CD14-positive monocyte (primary cell): ENCODE data around the gene KRTAP4-8. TPM values are rescaled to one million over a fixed set of nuclear protein-coding genes. Genes with fewer than 3 reads are reported as not detected.

Experiments
- DNase-seq, 3 donors: peaks; one replicate each; pipeline ENCODE4 v3.0.0-alpha.2; 2011 to 2022
- H2AFZ ChIP-seq: 2 replicates; pipeline ENCODE4 v1.6.0; 2012; ENCODE audit warnings: mild to moderate bottlenecking, low read depth, low read length, inconsistent platforms; ENCODE audit not compliant: insufficient read depth, poor library complexity, severe bottlenecking
- H3K27ac ChIP-seq, 2 donors: 1 replicate in 1 of 2; 2 replicates in 1 of 2; pipeline ENCODE4 v1.5.1; 2012 to 2013; ENCODE audit warnings: low read length in 2 of 2, control low read depth in 1 of 2, inconsistent platforms in 1 of 2, low read depth in 1 of 2, mild to moderate bottlenecking in 1 of 2
- H3K27me3 ChIP-seq, 2 donors: one replicate each; pipeline versions ENCODE4 v1.6.0 to v1.6.1; 2011 to 2013; ENCODE audit warnings: low read length in 2 of 2; ENCODE audit not compliant: control insufficient read depth in 2 of 2, insufficient read depth in 2 of 2
- H3K36me3 ChIP-seq, 2 donors: replicated peaks in 1 of 2; 1 replicate in 1 of 2; 2 replicates in 1 of 2; pipeline versions ENCODE4 v1.5.1 to v1.6.1; 2012 to 2013; ENCODE audit warnings: low read length in 2 of 2, control low read depth in 1 of 2, inconsistent platforms in 1 of 2, mild to moderate bottlenecking in 1 of 2; ENCODE audit not compliant: insufficient read depth in 2 of 2, control insufficient read depth in 1 of 2
- H3K4me1 ChIP-seq, 2 donors: 1 replicate in 1 of 2; 2 replicates in 1 of 2; pipeline versions ENCODE4 v1.5.1 to v1.6.1; 2012 to 2013; ENCODE audit warnings: low read length in 2 of 2, control low read depth in 1 of 2, inconsistent platforms in 1 of 2, mild to moderate bottlenecking in 1 of 2, moderate library complexity in 1 of 2; ENCODE audit not compliant: insufficient read depth in 2 of 2, control insufficient read depth in 1 of 2
- H3K4me2 ChIP-seq: replicated peaks from 2 replicates; pipeline ENCODE3; 2012; ENCODE audit warnings: low read length, moderate library complexity, mild to moderate bottlenecking; ENCODE audit not compliant: poor library complexity, severe bottlenecking; ENCODE audit errors: extremely low read depth
- H3K4me3 ChIP-seq, 3 experiments: fragments of 200-600 bp in 1 of 3; sonication (generic) in 1 of 3; replicated peaks in 1 of 3; 1 replicate in 2 of 3; 2 replicates in 1 of 3; pipeline ENCODE4 v1.5.1; 2011 to 2013; ENCODE audit warnings: low read length in 3 of 3, mild to moderate bottlenecking in 3 of 3, control low read depth in 2 of 3, low read depth in 2 of 3, inconsistent platforms in 1 of 3, moderate library complexity in 1 of 3
- H3K79me2 ChIP-seq: 2 replicates; pipeline ENCODE4 v1.6.0; 2012; ENCODE audit warnings: mild to moderate bottlenecking, control low read depth, inconsistent platforms, low read length, moderate library complexity; ENCODE audit not compliant: insufficient read depth
- H3K9ac ChIP-seq: 2 replicates; pipeline ENCODE4 v1.6.0; 2017; ENCODE audit warnings: low read length, mild to moderate bottlenecking; ENCODE audit not compliant: insufficient read depth, poor library complexity, severe bottlenecking
- H3K9me3 ChIP-seq, 2 donors: replicated peaks in 1 of 2; 1 replicate in 1 of 2; 2 replicates in 1 of 2; pipeline versions ENCODE4 v1.5.1 to v1.6.1; 2012 to 2013; ENCODE audit warnings: low read length in 2 of 2, control low read depth in 1 of 2; ENCODE audit not compliant: control insufficient read depth in 1 of 2, insufficient read depth in 1 of 2
- H4K20me1 ChIP-seq: 2 replicates; pipeline ENCODE4 v1.6.0; 2012; ENCODE audit warnings: mild to moderate bottlenecking, low read length, control low read depth, moderate library complexity; ENCODE audit not compliant: insufficient read depth
- H3K27ac Mint-ChIP-seq, 7 donors: one replicate each; pipeline ENCODE4 v1.8.0; 2020; ENCODE audit warnings: mild to moderate bottlenecking in 7 of 7, mixed read lengths in 7 of 7, moderate library complexity in 6 of 7, inconsistent platforms in 2 of 7
- H3K27me3 Mint-ChIP-seq, 3 donors: one replicate each; pipeline ENCODE4 v1.8.0; 2021 to 2022; ENCODE audit warnings: low read depth in 3 of 3, mild to moderate bottlenecking in 3 of 3, mixed read lengths in 3 of 3, moderate library complexity in 3 of 3, inconsistent platforms in 1 of 3
- H3K36me3 Mint-ChIP-seq, 2 donors: one replicate each; pipeline ENCODE4 v1.8.0; 2020; ENCODE audit warnings: mixed read lengths in 2 of 2, inconsistent platforms in 1 of 2, mild to moderate bottlenecking in 1 of 2
- H3K4me1 Mint-ChIP-seq: one replicate; pipeline ENCODE4 v1.8.0; 2020; ENCODE audit warnings: mild to moderate bottlenecking, mixed read lengths
- H3K4me3 Mint-ChIP-seq, 2 donors: one replicate each; pipeline ENCODE4 v1.8.0; 2020; ENCODE audit warnings: mild to moderate bottlenecking in 2 of 2, mixed read lengths in 2 of 2, moderate library complexity in 1 of 2
- H3K9me3 Mint-ChIP-seq, 7 donors: one replicate each; pipeline ENCODE4 v1.8.0; 2020 to 2022; ENCODE audit warnings: mixed read lengths in 7 of 7, mild to moderate bottlenecking in 6 of 7, moderate library complexity in 6 of 7, inconsistent platforms in 2 of 7
- WGBS: methylation state at CpG from one replicate; pipeline ENCODE4 v1.1.5; 2013; ENCODE audit warnings: missing lambda C conversion rate; ENCODE audit not compliant: insufficient coverage; 5-methylcytosine and 5-hydroxymethylcytosine counted together
- intact Hi-C, 2 donors: fragments of 100-400 bp; cut with micrococcal nuclease; formaldehyde crosslinking; loops; one replicate each; pipeline versions ENCODE4 v1.15.0 to v1.15.1; 2023
- polyA plus RNA-seq, 3 donors: library from polyadenylated mRNA; depleted of rRNA in 1 of 3; unstranded in 2 of 3; stranded (reverse) in 1 of 3; fragments of 300-500 nt in 2 of 3; fragments of >200 nt in 1 of 3; fragmentation: Illumina TruSeq in 2 of 3; gene quantifications; 1 replicate in 2 of 3; 2 replicates in 1 of 3; pipeline ENCODE4 v1.2.3, GENCODE V29; 2012 to 2021
- TF ChIP-seq, protein P1 (sequence below): fragments of 200-600 bp; IDR thresholded peaks from one replicate; pipeline ENCODE4 v1.8.0; 2022; ENCODE audit warnings: antibody characterized with exemption, mild to moderate bottlenecking

Gene KRTAP4-8
- polyA plus RNA-seq, 3 donors: not detected

DNA sequence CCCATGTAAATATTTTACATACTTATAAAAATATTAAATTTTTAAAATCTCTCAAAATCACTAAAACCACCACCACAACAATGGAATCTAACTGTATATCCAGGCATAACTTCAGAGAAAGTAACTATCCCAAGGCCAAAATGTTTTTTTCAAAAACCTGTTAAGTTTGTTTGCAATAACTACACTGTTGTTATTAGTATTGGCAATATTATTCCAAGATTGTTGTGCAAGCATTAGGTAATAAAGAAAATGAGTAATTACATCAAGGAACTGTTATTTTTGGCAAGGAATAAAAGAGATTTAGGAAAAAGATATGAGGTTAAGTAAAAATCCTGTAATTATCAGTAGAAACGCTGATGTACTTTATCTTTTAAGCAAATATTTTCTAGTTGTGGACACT lies 29.4 kb upstream of the KRTAP4-8 start:
- WGBS: no CpG with 5 or more reads among the region's 1 CpG
- Mint-ChIP-seq H3K4me1 (no peaks in the 10 kb centered on the region), H3K36me3 (no peaks in the 10 kb centered on the region), H3K27ac (no peak overlapping the region), H3K9me3 (peaks cover 0 to 2% (median 0%) of the 10 kb centered on the region in 7 donors), H3K27me3 (peaks cover 0 to 2% (median 0%) of the 10 kb centered on the region in 3 donors), H3K4me3 (no peak overlapping the region)
- TF ChIP-seq, protein P1, sequence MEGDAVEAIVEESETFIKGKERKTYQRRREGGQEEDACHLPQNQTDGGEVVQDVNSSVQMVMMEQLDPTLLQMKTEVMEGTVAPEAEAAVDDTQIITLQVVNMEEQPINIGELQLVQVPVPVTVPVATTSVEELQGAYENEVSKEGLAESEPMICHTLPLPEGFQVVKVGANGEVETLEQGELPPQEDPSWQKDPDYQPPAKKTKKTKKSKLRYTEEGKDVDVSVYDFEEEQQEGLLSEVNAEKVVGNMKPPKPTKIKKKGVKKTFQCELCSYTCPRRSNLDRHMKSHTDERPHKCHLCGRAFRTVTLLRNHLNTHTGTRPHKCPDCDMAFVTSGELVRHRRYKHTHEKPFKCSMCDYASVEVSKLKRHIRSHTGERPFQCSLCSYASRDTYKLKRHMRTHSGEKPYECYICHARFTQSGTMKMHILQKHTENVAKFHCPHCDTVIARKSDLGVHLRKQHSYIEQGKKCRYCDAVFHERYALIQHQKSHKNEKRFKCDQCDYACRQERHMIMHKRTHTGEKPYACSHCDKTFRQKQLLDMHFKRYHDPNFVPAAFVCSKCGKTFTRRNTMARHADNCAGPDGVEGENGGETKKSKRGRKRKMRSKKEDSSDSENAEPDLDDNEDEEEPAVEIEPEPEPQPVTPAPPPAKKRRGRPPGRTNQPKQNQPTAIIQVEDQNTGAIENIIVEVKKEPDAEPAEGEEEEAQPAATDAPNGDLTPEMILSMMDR: no peak
- no peaks in the 10 kb centered on the region for H3K4me1 ChIP-seq
- H3K4me2 ChIP-seq: no peak overlapping the region
- no peak for DNase-seq
- H2AFZ ChIP-seq: no peak overlapping the region
- H3K9me3 ChIP-seq: no peaks in the 10 kb centered on the region
- no peaks in the 10 kb centered on the region for H3K27me3 ChIP-seq
- H3K4me3 ChIP-seq: no peak overlapping the region
- no peaks in the 10 kb centered on the region for H3K36me3 ChIP-seq
- intact Hi-C loops: no loop called here
- H3K9ac ChIP-seq: no peak overlapping the region
- no peaks in the 10 kb centered on the region for H4K20me1 ChIP-seq
- H3K79me2 ChIP-seq: no peaks in the 10 kb centered on the region
- no peak overlapping the region for H3K27ac ChIP-seq

GRCh38 chr17:41126412-41126811 lies 28.5 kb upstream of the KRTAP4-8 start:
- no CpG with 5 or more reads among the region's 3 CpGs for WGBS
- no peaks in the 10 kb centered on the region for H4K20me1 ChIP-seq
- no peak overlapping the region for H3K27ac ChIP-seq
- H3K4me3 Mint-ChIP-seq: no peak overlapping the region
- H3K27me3 ChIP-seq: no peaks in the 10 kb centered on the region
- no peaks in the 10 kb centered on the region for H3K36me3 Mint-ChIP-seq
- no peaks in the 10 kb centered on the region for H3K4me1 ChIP-seq
- peaks cover 0 to 8% (median 0%) of the 10 kb centered on the region in 7 donors for H3K9me3 Mint-ChIP-seq
- no peak overlapping the region for H2AFZ ChIP-seq
- H3K36me3 ChIP-seq: no peaks in the 10 kb centered on the region
- TF ChIP-seq, protein P1: no peak
- H3K4me3 ChIP-seq: no peak overlapping the region
- DNase-seq: no peak
- no peak overlapping the region for H3K9ac ChIP-seq
- no peaks in the 10 kb centered on the region for H3K9me3 ChIP-seq
- intact Hi-C loops: no loop called here
- no peak overlapping the region for H3K4me2 ChIP-seq
- H3K79me2 ChIP-seq: no peaks in the 10 kb centered on the region
- no peak overlapping the region for H3K27ac Mint-ChIP-seq
- H3K27me3 Mint-ChIP-seq: peaks cover 0 to 2% (median 0%) of the 10 kb centered on the region in 3 donors
- no peaks in the 10 kb centered on the region for H3K4me1 Mint-ChIP-seq
